Vagina (tissue), 2 donors: ENCODE measurements around the gene CFTR. TPM values are rescaled to one million over a fixed set of nuclear protein-coding genes. Genes with fewer than 3 reads are reported as not detected.

Source experiments
- DNase-seq, 2 donors: peaks; one replicate each; pipeline ENCODE4 v3.0.0-alpha.2; 2017; ENCODE audit errors: extremely low spot score in 2 of 2
- H3K27ac ChIP-seq: fragments of 200-600 bp; sonication (generic); one replicate; pipeline ENCODE4 v1.5.1; 2019
- H3K27me3 ChIP-seq: fragments of 200-600 bp; sonication (generic); one replicate; pipeline ENCODE4 v1.5.1; 2019
- H3K36me3 ChIP-seq, 2 donors: fragments of 200-600 bp; sonication (generic); one replicate each; pipeline ENCODE4 v1.5.1; 2017 to 2019
- H3K4me1 ChIP-seq: fragments of 200-600 bp; sonication (generic); one replicate; pipeline ENCODE4 v1.5.1; 2019
- H3K4me3 ChIP-seq, 2 donors: fragments of 200-600 bp; sonication (generic); 1 replicate in 1 of 2; 2 replicates in 1 of 2; pipeline ENCODE4 v1.5.1; 2016 to 2019
- H3K9me3 ChIP-seq: fragments of 200-600 bp; sonication (generic); one replicate; pipeline ENCODE4 v1.5.1; 2019
- POLR2A ChIP-seq, 2 donors: fragments of 450-650 bp; IDR thresholded peaks; one replicate each; pipeline ENCODE4 v1.6.1; 2017; ENCODE audit warnings: antibody characterized with exemption in 2 of 2, mild to moderate bottlenecking in 2 of 2, moderate library complexity in 2 of 2
- POLR2AphosphoS5 ChIP-seq, 2 donors: sonication (generic); formaldehyde crosslinking; IDR thresholded peaks; one replicate each; pipeline ENCODE4 v1.9.0; 2017; ENCODE audit warnings: antibody characterized with exemption in 2 of 2, mild to moderate bottlenecking in 2 of 2, low read depth in 1 of 2; ENCODE audit not compliant: insufficient read depth in 1 of 2
- intact Hi-C: fragments of 100-400 bp; cut with DNase I; formaldehyde crosslinking; loops from one replicate; pipeline ENCODE4 v1.15.1; 2023
- total RNA-seq: library from RNA; depleted of rRNA; stranded (reverse); fragments of >200 nt; gene quantifications from one replicate; pipeline ENCODE4 v1.2.3, GENCODE V29; 2016
- TF ChIP-seq, protein P1 (sequence below), 3 experiments: fragments of 450-650 bp in 2 of 3; fragments of 200-600 bp in 1 of 3; sonication (generic) in 1 of 3; IDR thresholded peaks; one replicate each; pipeline ENCODE4 v1.5.1; 2017 to 2019; ENCODE audit warnings: antibody characterized with exemption in 3 of 3, mild to moderate bottlenecking in 2 of 3, moderate library complexity in 2 of 3

Gene CFTR
- total RNA-seq, 1 donor from 2014 or later = not detected

DNA sequence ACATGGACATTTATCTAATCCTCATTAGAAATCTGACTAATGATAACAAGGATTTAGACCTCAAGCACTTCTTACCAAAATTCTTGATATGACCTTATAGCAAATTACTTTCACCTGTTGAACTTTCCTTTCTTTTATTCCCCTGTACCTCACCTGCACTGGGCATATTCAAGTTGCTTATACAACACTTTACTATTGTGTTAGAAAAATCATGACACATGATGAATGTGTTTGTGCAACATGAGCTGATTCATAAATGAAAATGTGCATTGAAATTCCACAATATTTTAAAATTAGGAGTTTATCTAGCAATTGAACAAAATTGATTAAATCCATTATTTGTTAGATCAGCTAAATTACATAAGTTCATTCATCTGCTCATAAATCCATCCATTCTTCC, 160.6 kb downstream of the CFTR start:
- no peaks in the 10 kb centered on the region for H3K36me3 ChIP-seq
- no peaks in the 10 kb centered on the region for H3K27me3 ChIP-seq
- DNase-seq = no peak
- no peak for TF ChIP-seq POLR2AphosphoS5 (IDR thresholded peaks at IDR 0.05; ENCODE audit: insufficient read depth in 1 of 2, low read depth in 1 of 2)
- intact Hi-C loops = no loop called here
- no peak overlapping the region for H3K4me3 ChIP-seq
- H3K27ac ChIP-seq = no peak overlapping the region
- no peaks in the 10 kb centered on the region for H3K4me1 ChIP-seq
- H3K9me3 ChIP-seq = no peaks in the 10 kb centered on the region

DNA sequence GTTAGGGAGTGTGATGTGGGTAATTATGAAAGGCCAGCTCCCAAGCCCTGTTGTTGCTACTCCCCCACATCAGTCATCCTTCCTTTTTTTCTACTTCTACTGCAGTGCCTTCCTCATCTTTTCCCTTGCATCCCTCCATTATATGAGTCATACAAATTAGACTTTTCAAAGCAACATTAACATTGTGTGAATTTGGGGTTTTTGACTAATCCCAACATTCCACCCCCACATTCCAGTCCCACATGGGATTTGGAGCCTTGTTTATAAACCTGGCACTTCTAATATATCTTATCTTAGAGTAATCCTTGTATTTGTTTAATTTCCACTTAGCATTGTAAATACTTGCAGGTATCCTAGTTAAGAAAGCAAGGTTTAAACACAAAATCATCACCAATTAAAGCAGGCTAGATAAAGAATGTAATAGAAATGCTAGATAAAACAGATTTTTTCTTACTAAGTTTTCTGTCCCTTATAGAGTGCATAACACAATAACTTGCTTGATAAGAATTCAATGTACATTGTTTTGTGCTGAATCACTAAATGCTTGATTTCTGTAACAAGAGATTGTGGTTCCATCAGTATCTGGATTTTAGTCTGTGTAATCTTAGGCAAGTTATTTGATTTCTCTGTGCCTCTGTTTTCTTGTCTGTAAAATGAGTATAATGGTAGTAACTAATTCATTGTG, 165.8 kb downstream of the CFTR start:
- intact Hi-C loops = no loop called here
- no peak for DNase-seq
- TF ChIP-seq, protein P1, sequence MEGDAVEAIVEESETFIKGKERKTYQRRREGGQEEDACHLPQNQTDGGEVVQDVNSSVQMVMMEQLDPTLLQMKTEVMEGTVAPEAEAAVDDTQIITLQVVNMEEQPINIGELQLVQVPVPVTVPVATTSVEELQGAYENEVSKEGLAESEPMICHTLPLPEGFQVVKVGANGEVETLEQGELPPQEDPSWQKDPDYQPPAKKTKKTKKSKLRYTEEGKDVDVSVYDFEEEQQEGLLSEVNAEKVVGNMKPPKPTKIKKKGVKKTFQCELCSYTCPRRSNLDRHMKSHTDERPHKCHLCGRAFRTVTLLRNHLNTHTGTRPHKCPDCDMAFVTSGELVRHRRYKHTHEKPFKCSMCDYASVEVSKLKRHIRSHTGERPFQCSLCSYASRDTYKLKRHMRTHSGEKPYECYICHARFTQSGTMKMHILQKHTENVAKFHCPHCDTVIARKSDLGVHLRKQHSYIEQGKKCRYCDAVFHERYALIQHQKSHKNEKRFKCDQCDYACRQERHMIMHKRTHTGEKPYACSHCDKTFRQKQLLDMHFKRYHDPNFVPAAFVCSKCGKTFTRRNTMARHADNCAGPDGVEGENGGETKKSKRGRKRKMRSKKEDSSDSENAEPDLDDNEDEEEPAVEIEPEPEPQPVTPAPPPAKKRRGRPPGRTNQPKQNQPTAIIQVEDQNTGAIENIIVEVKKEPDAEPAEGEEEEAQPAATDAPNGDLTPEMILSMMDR (IDR thresholded peaks at IDR 0.05) = no peak
- TF ChIP-seq POLR2AphosphoS5 (IDR thresholded peaks at IDR 0.05; ENCODE audit: insufficient read depth in 1 of 2, low read depth in 1 of 2) (no peak), POLR2A (IDR thresholded peaks at IDR 0.05) (no peak)
- Histone ChIP-seq H3K4me1 (no peaks in the 10 kb centered on the region), H3K9me3 (no peaks in the 10 kb centered on the region), H3K27ac (no peak overlapping the region), H3K36me3 (no peaks in the 10 kb centered on the region), H3K27me3 (no peaks in the 10 kb centered on the region), H3K4me3 (no peak overlapping the region)

DNA sequence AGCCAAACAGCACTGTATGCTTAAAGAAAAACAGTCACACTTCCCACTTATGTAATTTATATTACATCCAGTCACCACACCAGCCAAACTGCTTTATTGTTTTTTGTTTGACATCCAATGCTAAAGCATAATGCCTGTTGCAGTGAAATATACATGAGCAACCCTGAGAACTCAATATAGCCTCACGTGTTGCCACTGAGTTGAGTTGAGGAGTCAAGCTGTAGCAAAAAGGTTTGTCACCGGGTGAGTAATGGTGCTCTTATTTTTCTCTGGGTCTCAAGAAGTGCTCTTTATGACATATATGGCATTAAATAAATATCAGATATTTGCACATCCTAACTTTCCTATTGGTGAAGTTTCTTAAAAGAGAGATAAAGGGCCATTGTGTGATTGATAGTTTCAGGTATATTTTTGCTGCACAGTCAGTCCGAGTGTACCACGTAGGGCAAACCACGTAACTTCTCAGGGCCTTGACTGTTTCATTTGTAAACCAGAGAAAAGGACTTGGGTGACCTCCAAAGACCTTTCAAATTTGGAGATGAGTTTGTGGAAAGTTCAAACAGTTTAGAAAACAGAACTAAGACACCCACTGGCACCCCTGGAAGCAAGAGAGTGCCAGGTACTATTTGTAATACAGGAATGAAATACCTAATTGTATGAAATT, 168.5 kb downstream of the CFTR start:
- Histone ChIP-seq H3K9me3 (no peaks in the 10 kb centered on the region), H3K4me1 (no peaks in the 10 kb centered on the region), H3K27me3 (no peaks in the 10 kb centered on the region), H3K4me3 (no peak overlapping the region), H3K36me3 (no peaks in the 10 kb centered on the region), H3K27ac (no peak overlapping the region)
- DNase-seq = no peak
- intact Hi-C loops = no loop called here
- TF ChIP-seq POLR2AphosphoS5 (IDR thresholded peaks at IDR 0.05; ENCODE audit: insufficient read depth in 1 of 2, low read depth in 1 of 2) (no peak), POLR2A (IDR thresholded peaks at IDR 0.05) (no peak)
- TF ChIP-seq, protein P1 (IDR thresholded peaks at IDR 0.05) = no peak

DNA sequence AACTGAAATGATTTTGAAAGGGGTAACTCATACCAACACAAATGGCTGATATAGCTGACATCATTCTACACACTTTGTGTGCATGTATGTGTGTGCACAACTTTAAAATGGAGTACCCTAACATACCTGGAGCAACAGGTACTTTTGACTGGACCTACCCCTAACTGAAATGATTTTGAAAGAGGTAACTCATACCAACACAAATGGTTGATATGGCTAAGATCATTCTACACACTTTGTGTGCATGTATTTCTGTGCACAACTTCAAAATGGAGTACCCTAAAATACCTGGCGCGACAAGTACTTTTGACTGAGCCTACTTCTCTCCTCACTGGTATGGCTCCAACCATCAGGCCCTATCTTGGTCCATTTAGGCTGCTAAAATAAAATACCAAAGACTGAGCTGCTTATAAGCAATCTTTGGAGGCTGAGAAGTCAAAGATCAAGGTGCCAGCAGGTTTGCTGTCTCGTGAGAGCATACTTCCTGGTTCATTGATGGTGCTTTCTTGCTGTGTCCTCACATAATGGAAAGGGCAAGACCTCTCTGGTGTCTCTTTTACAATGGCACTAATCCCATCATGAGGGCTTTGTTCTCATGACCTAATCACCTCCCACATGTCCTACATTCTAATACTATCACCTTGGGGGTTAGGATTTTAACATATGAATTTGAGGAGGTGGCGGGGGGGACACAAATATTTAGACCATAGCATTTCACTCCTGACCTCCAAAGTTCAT, 173.3 kb downstream of the CFTR start:
- intact Hi-C loops = no loop called here
- H3K9me3 ChIP-seq = no peaks in the 10 kb centered on the region
- TF ChIP-seq POLR2AphosphoS5 (IDR thresholded peaks at IDR 0.05; ENCODE audit: insufficient read depth in 1 of 2, low read depth in 1 of 2) (no peak), POLR2A (IDR thresholded peaks at IDR 0.05) (no peak)
- TF ChIP-seq, protein P1 (IDR thresholded peaks at IDR 0.05) = no peak

DNA sequence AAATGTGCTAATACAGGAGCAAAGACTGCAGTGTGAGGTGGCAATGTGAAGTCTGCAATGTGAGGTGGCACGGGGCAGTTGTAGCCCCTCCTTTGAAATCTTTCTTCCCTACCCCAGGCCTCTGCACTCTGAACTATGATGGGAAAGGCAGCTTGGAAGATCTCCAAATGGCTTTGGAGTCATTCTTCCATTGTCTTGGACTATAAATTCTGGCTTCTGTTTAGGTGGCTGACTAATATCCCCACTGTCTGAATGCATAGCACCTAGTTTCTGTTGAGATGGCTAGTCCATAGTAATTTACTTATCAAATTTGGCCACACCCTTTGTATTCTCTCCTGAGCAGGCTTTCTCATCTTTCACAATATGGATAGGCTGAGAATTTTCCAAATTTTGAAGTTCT, 175.0 kb downstream of the CFTR start:
- no peak overlapping the region for H3K4me3 ChIP-seq
- intact Hi-C loops = no loop called here
- TF ChIP-seq, protein P1 (IDR thresholded peaks at IDR 0.05) = no peak
- TF ChIP-seq POLR2A (IDR thresholded peaks at IDR 0.05) (no peak), POLR2AphosphoS5 (IDR thresholded peaks at IDR 0.05; ENCODE audit: insufficient read depth in 1 of 2, low read depth in 1 of 2) (no peak)
- DNase-seq = no peak
- H3K9me3 ChIP-seq = no peaks in the 10 kb centered on the region
- H3K36me3 ChIP-seq = no peaks in the 10 kb centered on the region
- no peaks in the 10 kb centered on the region for H3K4me1 ChIP-seq
- H3K27me3 ChIP-seq = no peaks in the 10 kb centered on the region
- H3K27ac ChIP-seq = no peak overlapping the region

More for the DNA sequence above, 173.3 kb downstream of the CFTR start:
- H3K4me3 ChIP-seq = no peak overlapping the region
- DNase-seq = no peak
- no peaks in the 10 kb centered on the region for H3K36me3 ChIP-seq
- H3K27ac ChIP-seq = no peak overlapping the region
- no peaks in the 10 kb centered on the region for H3K4me1 ChIP-seq
- H3K27me3 ChIP-seq = no peaks in the 10 kb centered on the region
